H54 (cell line): ENCODE measurements around the gene ZCCHC7.
"Not testable (repeated sequence)": the region's sequence is repeated elsewhere in the genome, so short reads cannot be mapped to it uniquely, and the experiment has no call there.

Source experiments
- DNase-seq: peaks from one replicate; pipeline ENCODE4 v3.0.0; 2011; ENCODE audit warnings: low spot score, mixed read lengths; ENCODE audit not compliant: insufficient read length
- FAIRE-seq: peaks from 3 replicates; lab custom pipeline; 2011; peaks lifted over from hg19 to GRCh38; lab: Jason Lieb, UNC
- POLR2A ChIP-seq: IDR thresholded peaks from 2 replicates; pipeline ENCODE4 v1.6.1; 2011; ENCODE audit warnings: low read depth, mild to moderate bottlenecking, low read length

Gene ZCCHC7

GRCh38 chr9:37119907-37120842, at the start of gene ZCCHC7:
TSS of gene ZCCHC7 (plus strand) at chr9:37120574.
- peak; percentile 68 for DNase-seq
- peak; percentile 70 for TF ChIP-seq POLR2A
- peak; percentile 98 for FAIRE-seq

- DNase-seq, FAIRE-seq: not testable (repeated sequence)
These were observed 45.6 kb upstream of the ZCCHC7 start for GRCh38 chr9:37074790-37075189.

GRCh38 chr9:37079370-37080164, 40.8 kb upstream of the ZCCHC7 start:
- FAIRE-seq = peak; percentile 97
- DNase-seq = peak; percentile 78
- peak; percentile 46; the same call in 1 of the 2 replicates for TF ChIP-seq POLR2A

- not testable (repeated sequence) for DNase-seq, FAIRE-seq
These were observed 40.2 kb upstream of the ZCCHC7 start for GRCh38 chr9:37080165-37080628.

GRCh38 chr9:37081507-37081906, 38.9 kb upstream of the ZCCHC7 start:
- FAIRE-seq = not testable (repeated sequence)

GRCh38 chr9:37082214-37082765, 38.1 kb upstream of the ZCCHC7 start:
- TF ChIP-seq POLR2A = no peak
- FAIRE-seq = no peak
- DNase-seq = no peak

More at GRCh38 chr9:37081507-37081906, 38.9 kb upstream of the ZCCHC7 start:
- DNase-seq = not testable (repeated sequence)

GRCh38 chr9:37083654-37084053, 36.7 kb upstream of the ZCCHC7 start:
- FAIRE-seq = no peak
- no peak for TF ChIP-seq POLR2A
- no peak for DNase-seq

GRCh38 chr9:37085233-37085632, 35.1 kb upstream of the ZCCHC7 start:
- FAIRE-seq = peak; percentile 43
- TF ChIP-seq POLR2A = no peak

GRCh38 chr9:37092714-37093295, 27.6 kb upstream of the ZCCHC7 start:
- not testable (repeated sequence) for FAIRE-seq, DNase-seq

More at GRCh38 chr9:37085233-37085632, 35.1 kb upstream of the ZCCHC7 start:
- no peak for DNase-seq

GRCh38 chr9:37094751-37095150, 25.6 kb upstream of the ZCCHC7 start:
- DNase-seq = no peak
- no peak for FAIRE-seq
- no peak for TF ChIP-seq POLR2A

- FAIRE-seq = no peak
These were observed 23.7 kb upstream of the ZCCHC7 start for GRCh38 chr9:37096628-37097027.

GRCh38 chr9:37097294-37097693, 23.1 kb upstream of the ZCCHC7 start:
- no peak for TF ChIP-seq POLR2A
- no peak for FAIRE-seq
- DNase-seq = no peak

More at GRCh38 chr9:37096628-37097027, 23.7 kb upstream of the ZCCHC7 start:
- no peak for DNase-seq
- TF ChIP-seq POLR2A = no peak

GRCh38 chr9:37100327-37100726, 20.0 kb upstream of the ZCCHC7 start:
- DNase-seq (no peak), FAIRE-seq (no peak)

More at GRCh38 chr9:37100327-37100726, 20.0 kb upstream of the ZCCHC7 start:
- TF ChIP-seq POLR2A = no peak
